Measurements from ENCODE around the gene BNIPL. TPM values are rescaled to one million over a fixed set of nuclear protein-coding genes. Genes with fewer than 3 reads are reported as not detected.

BNIPL gene
- 4.2 to 5.7 TPM (median 4.6 TPM) in 3 replicates for total RNA-seq

GRCh38 chr1:151036356-151036755 is at the start of gene BNIPL:
Gene BNIPL, plus strand, starts transcription at chr1:151036586. Its CDS starts 140 bp downstream, at chr1:151036726.
- Mint-ChIP-seq H3K36me3 (peaks cover 29% of the 10 kb centered on the region), H3K4me3 (no peak within 1 kb of the TSS), H3K9me3 (no peaks in the 10 kb centered on the region), H3K27ac (peak within 1 kb of the TSS; percentile 75), H3K27me3 (ENCODE audit: low read depth) (no peaks in the 10 kb centered on the region), H3K4me1 (peaks cover 15% of the 10 kb centered on the region)
- no peak for DNase-seq (ENCODE audit: low spot score in 2 of 2, unreplicated experiment in 2 of 2)
- no peak for TF ChIP-seq CTCF (IDR thresholded peaks at IDR 0.05; ENCODE audit: unreplicated experiment)

- Mint-ChIP-seq H3K9me3 (no peaks in the 10 kb centered on the region), H3K27me3 (ENCODE audit: low read depth) (no peaks in the 10 kb centered on the region), H3K27ac (no peak overlapping the region), H3K4me3 (no peak overlapping the region), H3K36me3 (no peaks in the 10 kb centered on the region), H3K4me1 (no peaks in the 10 kb centered on the region)
- DNase-seq (ENCODE audit: low spot score in 2 of 2, unreplicated experiment in 2 of 2), result no peak
- TF ChIP-seq CTCF (IDR thresholded peaks at IDR 0.05; ENCODE audit: unreplicated experiment), result no peak
These were observed 48.5 kb upstream of the BNIPL start for GRCh38 chr1:150987924-150988323.

- DNase-seq (ENCODE audit: low spot score in 2 of 2, unreplicated experiment in 2 of 2), result no peak
- Mint-ChIP-seq H3K9me3 (no peaks in the 10 kb centered on the region), H3K36me3 (no peaks in the 10 kb centered on the region), H3K4me1 (no peaks in the 10 kb centered on the region), H3K27me3 (ENCODE audit: low read depth) (no peaks in the 10 kb centered on the region), H3K27ac (no peak overlapping the region), H3K4me3 (no peak overlapping the region)
- no peak for TF ChIP-seq CTCF (IDR thresholded peaks at IDR 0.05; ENCODE audit: unreplicated experiment)
These were observed 43.8 kb upstream of the BNIPL start for GRCh38 chr1:150992626-150993025.

- Mint-ChIP-seq H3K4me1 (no peaks in the 10 kb centered on the region), H3K4me3 (no peak overlapping the region), H3K27ac (peak overlapping the region; percentile 15), H3K27me3 (ENCODE audit: low read depth) (no peaks in the 10 kb centered on the region), H3K9me3 (no peaks in the 10 kb centered on the region), H3K36me3 (peaks cover 4% of the 10 kb centered on the region)
- no peak for TF ChIP-seq CTCF (IDR thresholded peaks at IDR 0.05; ENCODE audit: unreplicated experiment)
- DNase-seq (ENCODE audit: low spot score in 2 of 2, unreplicated experiment in 2 of 2), result no peak
These were observed 42.1 kb upstream of the BNIPL start for GRCh38 chr1:150994248-150994647.

GRCh38 chr1:150995460-150995859 is 40.9 kb upstream of the BNIPL start:
- Mint-ChIP-seq H3K4me3 (no peak overlapping the region), H3K27me3 (ENCODE audit: low read depth) (no peaks in the 10 kb centered on the region), H3K27ac (no peak overlapping the region), H3K4me1 (no peaks in the 10 kb centered on the region), H3K36me3 (peaks cover 7% of the 10 kb centered on the region), H3K9me3 (no peaks in the 10 kb centered on the region)
- no peak for TF ChIP-seq CTCF (IDR thresholded peaks at IDR 0.05; ENCODE audit: unreplicated experiment)
- no peak for DNase-seq (ENCODE audit: low spot score in 2 of 2, unreplicated experiment in 2 of 2)

- Mint-ChIP-seq H3K4me1 (no peaks in the 10 kb centered on the region), H3K4me3 (no peak overlapping the region), H3K27ac (no peak overlapping the region), H3K9me3 (no peaks in the 10 kb centered on the region), H3K36me3 (peaks cover 11% of the 10 kb centered on the region), H3K27me3 (ENCODE audit: low read depth) (no peaks in the 10 kb centered on the region)
- DNase-seq (ENCODE audit: low spot score in 2 of 2, unreplicated experiment in 2 of 2), result no peak
- TF ChIP-seq CTCF (IDR thresholded peaks at IDR 0.05; ENCODE audit: unreplicated experiment), result peak; percentile 91
These were observed 40.5 kb upstream of the BNIPL start for GRCh38 chr1:150995896-150996295.
